Calu3 (cell line): Measurements from ENCODE around the gene PTPRE. TPM values are rescaled to one million over a fixed set of nuclear protein-coding genes. Genes with fewer than 3 reads are reported as not detected.

Experiments used
- BruUV-seq: library from RNA; stranded (reverse); fragments of 400-500 nt; replicated peaks from 2 replicates; lab custom pipeline; 2021; lab: Mats Ljungman, UMichigan
- CTCF ChIA-PET: fragments of 300-600 bp; sonication (Branson Sonifier 250); formaldehyde crosslinking; loops from one replicate; lab custom pipeline; 2022; ENCODE audit warnings: antibody characterized with exemption; lab: Charles Lee
- DNase-seq: peaks from one replicate; pipeline ENCODE4 v3.0.0; 2022
- H3K27ac Mint-ChIP-seq: one replicate; pipeline ENCODE4 v1.8.0; 2022; ENCODE audit warnings: mixed read lengths; ENCODE audit not compliant: unreplicated experiment
- H3K27me3 Mint-ChIP-seq: one replicate; pipeline ENCODE4 v1.8.0; 2022; ENCODE audit warnings: mixed read lengths; ENCODE audit not compliant: unreplicated experiment
- H3K36me3 Mint-ChIP-seq: one replicate; pipeline ENCODE4 v1.8.0; 2022; ENCODE audit warnings: mild to moderate bottlenecking, moderate library complexity, mixed read lengths; ENCODE audit not compliant: insufficient read depth, unreplicated experiment
- H3K4me1 Mint-ChIP-seq: one replicate; pipeline ENCODE4 v1.8.0; 2022; ENCODE audit warnings: mild to moderate bottlenecking, low read depth, mixed read lengths; ENCODE audit not compliant: unreplicated experiment
- H3K4me3 Mint-ChIP-seq: one replicate; pipeline ENCODE4 v1.8.0; 2022; ENCODE audit warnings: mild to moderate bottlenecking, low read depth, moderate library complexity, mixed read lengths; ENCODE audit not compliant: unreplicated experiment
- H3K9me3 Mint-ChIP-seq: one replicate; pipeline ENCODE4 v1.8.0; 2022; ENCODE audit warnings: low read depth, mixed read lengths; ENCODE audit not compliant: unreplicated experiment
- CTCF ChIP-seq: fragments of 200-600 bp; IDR thresholded peaks from one replicate; pipeline ENCODE4 v1.8.0; 2022; ENCODE audit warnings: antibody characterized with exemption; ENCODE audit not compliant: unreplicated experiment
- intact Hi-C: fragments of 100-400 bp; cut with micrococcal nuclease; formaldehyde crosslinking; loops from one replicate; pipeline ENCODE4 v1.10.0; 2022; ENCODE audit not compliant: unreplicated experiment
- total RNA-seq: library from RNA; stranded (reverse); gene quantifications from 2 replicates; pipeline ENCODE4 v1.2.3, GENCODE V29; 2022

The PTPRE gene
- total RNA-seq, 1 experiment from 2014 or later = 7.6 TPM

DNA sequence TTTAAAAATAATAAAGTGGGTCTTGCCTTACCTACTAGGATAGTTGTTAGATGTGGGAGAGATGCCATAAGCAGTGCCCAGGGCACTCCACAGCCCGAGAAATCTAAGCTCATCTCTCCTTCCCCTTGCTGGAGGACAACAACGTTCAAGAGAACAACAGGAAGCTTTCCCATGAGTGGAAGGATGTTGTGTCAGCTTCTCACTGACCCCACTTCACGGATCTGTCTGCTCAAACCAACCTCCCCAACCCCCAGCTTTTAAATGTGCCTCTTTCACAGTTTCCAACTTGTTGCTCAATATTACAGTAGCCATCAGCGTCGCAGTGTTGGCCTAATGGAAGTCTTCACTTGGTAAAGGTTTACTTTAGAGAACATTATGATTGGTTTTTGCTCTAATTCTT, 72.1 kb downstream of the PTPRE start:
- intact Hi-C loops = no loop called here
- no peak for DNase-seq

DNA sequence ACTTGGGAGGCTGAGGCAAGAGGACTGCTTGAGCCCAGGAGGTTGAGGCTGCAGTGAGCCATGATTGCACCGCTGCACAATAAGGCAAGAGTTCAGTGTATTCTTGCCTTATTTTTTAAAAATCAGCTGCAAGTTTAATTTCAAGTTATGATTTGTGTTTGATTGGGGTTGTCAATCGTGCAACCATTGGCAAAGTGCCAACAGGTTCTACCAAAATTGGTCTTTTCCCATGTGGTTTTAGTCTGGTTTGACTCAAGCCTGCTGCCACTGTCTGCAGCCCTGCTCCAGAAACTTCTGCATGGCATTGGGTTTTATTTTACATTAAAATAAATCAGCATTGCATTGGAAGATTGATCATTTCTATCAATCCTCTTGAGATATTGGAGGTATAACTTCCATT, 72.7 kb downstream of the PTPRE start:
- CTCF ChIA-PET = no interaction called here
- Mint-ChIP-seq H3K27ac (no peak overlapping the region), H3K4me3 (no peak overlapping the region), H3K27me3 (no peaks in the 10 kb centered on the region), H3K4me1 (peaks cover 25% of the 10 kb centered on the region), H3K9me3 (no peaks in the 10 kb centered on the region), H3K36me3 (peaks cover 5% of the 10 kb centered on the region)
- TF ChIP-seq CTCF = no peak
- BruUV-seq = no TSS peak
- intact Hi-C loops = no loop called here
- no peak for DNase-seq

More for the DNA sequence above, 72.1 kb downstream of the PTPRE start:
- CTCF ChIA-PET = no interaction called here
- peaks cover 5% of the 10 kb centered on the region for H3K36me3 Mint-ChIP-seq
- no TSS peak for BruUV-seq
- H3K27me3 Mint-ChIP-seq = no peaks in the 10 kb centered on the region
- H3K27ac Mint-ChIP-seq = no peak overlapping the region
- no peak for TF ChIP-seq CTCF
- no peak overlapping the region for H3K4me3 Mint-ChIP-seq
- H3K4me1 Mint-ChIP-seq = peaks cover 22% of the 10 kb centered on the region
- no peaks in the 10 kb centered on the region for H3K9me3 Mint-ChIP-seq

DNA sequence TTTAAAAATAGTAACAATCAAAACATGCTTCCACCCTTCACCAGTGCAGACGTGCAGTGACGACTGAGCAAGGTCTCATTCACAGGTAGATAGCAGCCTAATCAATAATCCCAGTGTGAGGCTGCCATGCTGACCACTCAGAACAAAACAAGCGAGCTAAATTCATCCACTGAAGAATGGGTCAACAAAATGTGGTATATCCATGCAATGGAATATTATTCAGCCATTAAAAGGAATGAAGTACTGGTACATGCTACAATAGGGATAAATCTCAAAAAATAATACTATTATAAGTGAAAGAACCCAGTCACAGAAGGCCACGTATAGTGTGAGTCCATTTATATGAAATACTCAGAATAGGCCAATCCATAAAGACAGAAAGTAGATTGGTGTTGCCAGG, 74.0 kb downstream of the PTPRE start:
- Mint-ChIP-seq H3K4me3 (no peak overlapping the region), H3K9me3 (no peaks in the 10 kb centered on the region), H3K27me3 (no peaks in the 10 kb centered on the region), H3K36me3 (peaks cover 5% of the 10 kb centered on the region), H3K4me1 (peaks cover 30% of the 10 kb centered on the region), H3K27ac (no peak overlapping the region)
- BruUV-seq = no TSS peak
- CTCF ChIA-PET = interaction anchor here (1.0 kb wide), 1 partner anchor 10 kb away, joined by 3 read pairs; no protein-coding TSS in a partner anchor
- TF ChIP-seq CTCF = no peak
- intact Hi-C loops = no loop called here
- no peak for DNase-seq

DNA sequence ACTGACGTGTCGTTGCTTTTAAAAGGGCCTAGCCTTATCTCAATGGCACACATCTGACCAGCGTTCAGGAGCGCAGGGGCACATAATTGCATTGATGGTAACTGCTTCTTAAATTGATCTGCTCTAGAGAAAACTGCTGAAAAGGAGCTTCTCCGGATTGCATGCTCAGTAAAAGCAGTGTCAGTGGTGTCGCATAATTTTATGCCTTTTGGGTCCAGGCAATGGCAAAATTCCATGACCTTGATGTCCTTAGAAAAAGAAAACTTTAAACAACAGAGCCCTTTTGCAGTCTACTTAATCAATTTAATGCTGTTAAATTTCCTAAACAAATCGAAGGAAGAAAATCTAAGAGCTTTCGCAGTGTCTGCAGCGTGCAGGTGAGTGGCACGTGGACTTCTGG, 75.7 kb downstream of the PTPRE start:
- H3K4me1 Mint-ChIP-seq = peaks cover 24% of the 10 kb centered on the region
- DNase-seq = no peak
- no peak overlapping the region for H3K4me3 Mint-ChIP-seq
- no peak overlapping the region for H3K27ac Mint-ChIP-seq
- TF ChIP-seq CTCF = no peak
- intact Hi-C loops = no loop called here
- H3K27me3 Mint-ChIP-seq = no peaks in the 10 kb centered on the region
- CTCF ChIA-PET = no interaction called here
- H3K9me3 Mint-ChIP-seq = no peaks in the 10 kb centered on the region
- peaks cover 5% of the 10 kb centered on the region for H3K36me3 Mint-ChIP-seq
- BruUV-seq = no TSS peak
